Activated gamma-delta T cell treated with Interleukin-2 at 50 U/mL for 16 hours (primary cell): Measurements from ENCODE around the gene GBE1.

Source experiments
- DNase-seq: peaks from one replicate; pipeline ENCODE4 v3.0.0-alpha.2; 2020

GBE1 gene

GRCh38 chr3:81696090-81696489 lies 65.4 kb downstream of the GBE1 start:
- no peak for DNase-seq

- DNase-seq, result no peak
Observed at GRCh38 chr3:81695302-81695701, 66.1 kb downstream of the GBE1 start.

GRCh38 chr3:81694662-81695061 lies 66.8 kb downstream of the GBE1 start:
- no peak for DNase-seq

GRCh38 chr3:81692766-81693165 lies 68.7 kb downstream of the GBE1 start:
- DNase-seq, result no peak

- no peak for DNase-seq
Observed at GRCh38 chr3:81689617-81690016, 71.8 kb downstream of the GBE1 start.

GRCh38 chr3:81684751-81685395 lies 76.6 kb downstream of the GBE1 start:
- DNase-seq, result no peak

GRCh38 chr3:81676706-81677456 lies 84.6 kb downstream of the GBE1 start:
- no peak for DNase-seq

GRCh38 chr3:81674690-81675089 lies 86.8 kb downstream of the GBE1 start:
- DNase-seq, result no peak

- DNase-seq, result no peak
Observed at GRCh38 chr3:81668283-81668682, 93.2 kb downstream of the GBE1 start.

- no peak for DNase-seq
Observed at GRCh38 chr3:81666502-81667121, 94.8 kb downstream of the GBE1 start.

- DNase-seq, result no peak
Observed at GRCh38 chr3:81663114-81663513, 98.3 kb downstream of the GBE1 start.

GRCh38 chr3:81660036-81660435 lies 101.4 kb downstream of the GBE1 start:
- no peak for DNase-seq

- DNase-seq, result no peak
Observed at GRCh38 chr3:81658322-81658997, 103.0 kb downstream of the GBE1 start.

GRCh38 chr3:81651139-81651538 lies 110.3 kb downstream of the GBE1 start:
- DNase-seq, result no peak

- DNase-seq, result no peak
Observed at GRCh38 chr3:81650187-81650586, 111.3 kb downstream of the GBE1 start.

GRCh38 chr3:81645248-81645647 lies 116.2 kb downstream of the GBE1 start:
- DNase-seq, result no peak

GRCh38 chr3:81643721-81644120 lies 117.7 kb downstream of the GBE1 start:
- no peak for DNase-seq

- no peak for DNase-seq
Observed at GRCh38 chr3:81638480-81638879, 123.0 kb downstream of the GBE1 start.

GRCh38 chr3:81632659-81633058 lies 128.8 kb downstream of the GBE1 start:
- DNase-seq, result no peak

- no peak for DNase-seq
Observed at GRCh38 chr3:81624756-81625155, 136.7 kb downstream of the GBE1 start.

- no peak for DNase-seq
Observed at GRCh38 chr3:81622395-81622794, 139.1 kb downstream of the GBE1 start.

GRCh38 chr3:81621277-81621676 lies 140.2 kb downstream of the GBE1 start:
- no peak for DNase-seq

- DNase-seq, result no peak
Observed at GRCh38 chr3:81620849-81621248, 140.6 kb downstream of the GBE1 start.

- DNase-seq, result no peak
Observed at GRCh38 chr3:81612768-81613167, 148.7 kb downstream of the GBE1 start.
